MG63 (cell line): ENCODE data around the gene NUBP1. TPM values are rescaled to one million over a fixed set of nuclear protein-coding genes. Genes with fewer than 3 reads are reported as not detected.
A peak's percentile ranks its signal among the peaks of the same experiment; 100 is the strongest.

Source experiments
- DNase-seq: peaks from one replicate; pipeline ENCODE4 v3.0.0-alpha.2; 2020
- H3K27me3 ChIP-seq: fragments of 250-450 bp; sonication (Bioruptor Pico); 2 replicates; pipeline ENCODE4 v1.5.1; 2020; ENCODE audit warnings: mild to moderate bottlenecking, moderate library complexity
- H3K36me3 ChIP-seq: fragments of 250-450 bp; sonication (Bioruptor Pico); 2 replicates; pipeline ENCODE4 v1.5.1; 2020; ENCODE audit warnings: mild to moderate bottlenecking, moderate library complexity
- H3K4me3 ChIP-seq: fragments of 250-450 bp; sonication (Bioruptor Pico); 2 replicates; pipeline ENCODE4 v1.5.1; 2020; ENCODE audit warnings: mild to moderate bottlenecking, moderate library complexity
- H3K9me3 ChIP-seq: fragments of 250-450 bp; sonication (Bioruptor Pico); 2 replicates; pipeline ENCODE4 v1.5.1; 2020; ENCODE audit warnings: mild to moderate bottlenecking, moderate library complexity
- total RNA-seq: library from RNA; depleted of rRNA; stranded (reverse); fragments of >200 nt; shearing (Covaris generic); gene quantifications from 2 replicates; pipeline ENCODE4 v1.2.3, GENCODE V29; 2014; ENCODE audit warnings: low replicate concordance

The NUBP1 gene
- total RNA-seq, 1 experiment from 2014 or later, result 57.5 TPM

DNA sequence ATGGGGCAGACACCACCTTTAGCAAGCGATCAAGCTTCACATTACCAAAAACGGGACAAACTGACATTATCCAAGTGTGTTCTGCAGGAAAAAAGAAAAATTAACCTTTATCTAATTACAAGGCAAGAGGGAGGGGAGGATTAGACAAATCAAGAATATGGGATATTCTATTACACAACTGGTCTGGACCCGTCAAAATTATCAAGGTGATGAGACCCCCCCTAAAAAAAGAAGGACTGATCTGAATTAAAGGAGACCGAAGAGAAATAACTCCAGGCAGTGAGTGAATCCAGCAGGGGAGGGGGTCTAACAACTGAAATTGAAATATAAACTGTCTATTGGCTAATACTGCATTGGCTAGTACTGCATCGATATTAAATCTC lies 424 bp upstream of the NUBP1 start:
- Histone ChIP-seq H3K27me3 (no peaks in the 10 kb centered on the region), H3K36me3 (peaks cover 13% of the 10 kb centered on the region), H3K9me3 (no peaks in the 10 kb centered on the region), H3K4me3 (peak overlapping the region; percentile 79)
- no peak for DNase-seq

DNA sequence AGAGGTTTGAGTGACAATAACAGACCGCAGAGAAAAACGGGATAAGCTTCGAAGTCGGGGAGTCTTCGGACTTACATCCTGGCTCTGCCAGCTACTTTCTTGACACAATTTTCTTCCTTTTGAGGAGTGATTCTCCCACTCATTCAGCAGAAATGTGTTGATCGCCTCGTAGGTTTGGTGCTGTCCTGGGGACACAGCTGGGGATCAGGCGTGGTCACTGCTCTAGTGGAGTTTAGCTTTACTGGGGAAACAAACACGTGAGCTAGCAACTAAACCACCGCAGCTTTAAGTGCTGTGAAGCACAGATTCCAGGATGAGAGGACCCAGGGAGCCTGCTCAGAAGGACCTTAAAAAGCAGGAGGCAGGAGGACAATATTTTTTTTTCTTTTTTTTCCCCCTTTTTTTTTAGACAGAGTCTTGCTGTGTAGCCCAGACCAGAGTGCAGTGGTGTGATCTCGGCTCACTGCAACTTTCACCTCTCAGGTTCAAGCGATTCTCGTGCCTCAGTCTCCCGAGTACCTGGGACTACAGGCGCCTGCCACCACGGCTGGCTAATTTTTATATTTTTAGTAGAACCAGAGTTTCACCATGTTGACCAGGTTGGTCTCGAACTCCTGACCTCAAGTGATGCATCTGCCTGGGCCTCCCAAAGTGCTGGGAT lies 858 bp downstream of the NUBP1 start:
- no peaks in the 10 kb centered on the region for H3K27me3 ChIP-seq
- H3K36me3 ChIP-seq, result peaks cover 20% of the 10 kb centered on the region
- no peak for DNase-seq
- peak overlapping the region; percentile 79 for H3K4me3 ChIP-seq
- no peaks in the 10 kb centered on the region for H3K9me3 ChIP-seq

DNA sequence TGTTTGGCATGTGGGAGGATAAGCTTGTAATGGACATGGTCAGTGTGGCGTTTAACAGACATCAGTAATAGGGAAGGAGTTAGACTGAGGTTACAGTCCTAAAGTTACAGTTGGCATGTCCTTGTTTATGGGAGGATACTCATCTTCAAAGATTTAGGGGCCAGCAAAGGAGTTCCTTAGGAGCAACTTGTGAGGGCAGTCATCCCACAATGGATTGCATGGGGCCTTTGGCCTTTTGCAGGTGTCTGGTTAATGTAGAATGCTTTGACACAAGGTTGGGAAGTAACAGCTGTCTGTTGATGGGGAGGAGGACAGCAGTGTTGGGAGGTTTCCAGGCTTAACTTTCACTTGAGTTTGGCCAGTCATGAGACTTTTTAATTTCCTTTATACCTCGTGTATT lies 2.2 kb downstream of the NUBP1 start:
- H3K4me3 ChIP-seq, result no peak overlapping the region
- DNase-seq, result no peak
- H3K27me3 ChIP-seq, result no peaks in the 10 kb centered on the region
- H3K36me3 ChIP-seq, result peaks cover 21% of the 10 kb centered on the region
- no peaks in the 10 kb centered on the region for H3K9me3 ChIP-seq

DNA sequence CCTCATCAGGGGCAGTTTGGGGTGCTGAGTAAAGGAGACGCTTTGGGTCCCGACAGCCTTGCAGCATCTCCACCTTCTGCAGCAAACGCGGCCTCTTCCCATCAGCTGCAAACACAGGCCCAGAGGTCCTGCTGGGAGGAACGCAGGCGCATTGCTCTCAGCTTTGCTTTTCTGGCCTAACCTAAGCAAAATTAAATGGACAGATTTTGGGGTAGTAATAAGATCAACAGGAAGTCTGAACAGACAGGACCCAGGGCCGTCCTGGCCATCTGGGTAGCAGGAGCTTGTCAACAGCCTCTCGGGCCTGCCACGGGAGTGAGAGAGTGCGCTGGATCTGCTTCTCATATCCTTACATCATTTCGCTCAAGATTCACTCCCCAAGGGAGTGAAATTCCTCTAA lies 7.2 kb downstream of the NUBP1 start:
- Histone ChIP-seq H3K9me3 (no peaks in the 10 kb centered on the region), H3K36me3 (peaks cover 26% of the 10 kb centered on the region), H3K27me3 (no peaks in the 10 kb centered on the region), H3K4me3 (no peak overlapping the region)
- no peak for DNase-seq

DNA sequence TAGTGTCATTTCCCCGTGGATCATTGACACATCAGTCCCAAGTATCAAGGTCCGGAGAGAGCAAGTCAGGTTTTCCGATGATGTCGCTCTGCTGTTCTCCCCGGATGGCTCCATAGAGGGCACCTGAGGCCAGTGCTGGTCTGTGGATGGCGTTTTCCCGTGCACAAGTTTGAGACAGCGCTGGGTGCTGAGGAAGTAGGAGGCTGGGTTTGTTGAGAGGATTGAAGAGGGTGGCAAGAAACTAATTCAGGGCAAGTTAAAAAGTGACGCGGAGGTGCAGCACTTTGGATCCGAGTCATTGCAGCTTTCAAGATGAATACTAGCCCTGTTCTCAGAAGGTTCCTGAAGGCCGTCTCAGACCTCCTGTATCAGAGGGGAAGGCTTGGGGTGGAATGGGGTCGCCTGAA lies 7.7 kb downstream of the NUBP1 start:
- H3K36me3 ChIP-seq, result peaks cover 26% of the 10 kb centered on the region
- no peaks in the 10 kb centered on the region for H3K9me3 ChIP-seq
- H3K4me3 ChIP-seq, result no peak overlapping the region
- no peak for DNase-seq
- H3K27me3 ChIP-seq, result no peaks in the 10 kb centered on the region

DNA sequence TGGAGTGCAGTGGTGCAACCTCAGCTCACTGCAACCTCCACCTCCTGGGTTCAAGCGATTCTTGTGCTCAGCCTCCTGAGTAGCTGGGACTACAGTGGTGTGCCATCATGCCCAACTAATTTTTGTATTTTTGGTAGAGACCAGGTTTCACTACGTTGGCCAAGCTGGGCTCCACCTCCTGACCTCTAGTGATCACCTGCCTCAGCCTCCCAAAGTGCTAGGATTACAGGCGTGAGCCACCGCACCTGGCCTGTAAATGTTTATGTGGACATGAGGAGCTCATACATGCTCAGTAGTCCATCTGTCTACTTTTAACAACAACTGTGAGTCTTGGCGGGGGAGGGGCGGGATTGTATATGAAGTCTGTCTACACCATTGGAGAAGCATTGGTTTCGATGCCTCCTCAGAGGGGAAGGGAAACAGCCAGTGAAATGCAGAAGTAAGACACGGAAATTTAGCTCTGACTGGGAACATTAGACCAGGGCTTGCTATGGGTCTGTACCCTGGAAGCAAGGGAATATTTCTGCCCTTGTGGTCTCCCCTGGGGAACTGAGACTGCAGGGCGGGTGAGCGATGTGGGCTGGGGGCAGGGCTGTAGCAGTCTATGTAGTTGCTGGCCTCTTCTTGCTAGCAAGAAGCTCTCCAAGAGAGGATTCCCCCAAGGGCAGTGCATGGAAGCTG lies 9.3 kb downstream of the NUBP1 start:
- Histone ChIP-seq H3K36me3 (peaks cover 22% of the 10 kb centered on the region), H3K27me3 (no peaks in the 10 kb centered on the region), H3K4me3 (no peak overlapping the region), H3K9me3 (no peaks in the 10 kb centered on the region)
- no peak for DNase-seq

DNA sequence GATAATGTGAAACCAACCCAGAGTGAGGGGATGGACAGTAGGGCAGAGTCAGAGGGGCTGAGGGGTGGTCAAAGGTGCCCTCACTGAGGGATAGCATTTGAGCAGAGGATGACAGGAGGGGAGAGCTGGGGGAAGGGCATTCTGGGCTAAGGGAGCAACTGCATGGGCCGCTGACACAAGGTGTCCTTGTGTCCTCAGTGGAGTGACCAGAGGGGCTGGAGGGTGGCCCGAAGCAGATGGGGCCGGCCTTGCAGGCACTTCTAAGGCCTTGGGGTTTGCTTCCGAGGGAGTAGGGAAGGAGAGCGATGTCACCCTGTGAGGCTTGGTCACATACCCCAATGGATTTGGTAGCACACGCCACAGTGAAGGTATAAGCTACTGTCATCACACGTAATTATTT lies 10.0 kb downstream of the NUBP1 start:
- DNase-seq, result no peak
- Histone ChIP-seq H3K27me3 (no peaks in the 10 kb centered on the region), H3K9me3 (no peaks in the 10 kb centered on the region), H3K36me3 (peaks cover 21% of the 10 kb centered on the region), H3K4me3 (no peak overlapping the region)

DNA sequence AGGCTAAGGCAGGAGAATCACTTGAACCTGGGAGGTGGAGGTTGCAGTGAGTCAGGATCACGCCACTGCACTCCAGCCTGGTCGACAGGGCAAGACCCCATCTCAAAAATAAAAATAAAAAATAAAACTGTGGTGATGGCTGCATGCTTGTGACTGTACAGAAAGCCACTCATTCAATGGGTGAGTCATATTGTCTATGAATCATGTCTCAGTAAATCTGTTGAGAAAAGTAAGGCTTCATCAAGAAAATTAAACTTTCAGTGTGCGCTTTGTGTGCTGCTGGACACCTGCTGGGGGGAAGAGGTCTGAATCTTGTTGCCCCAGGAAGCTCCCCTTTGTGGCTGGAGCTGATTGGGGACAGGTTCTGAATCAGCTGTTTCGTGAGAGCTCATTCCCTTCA lies 11.3 kb downstream of the NUBP1 start:
- Histone ChIP-seq H3K36me3 (peaks cover 24% of the 10 kb centered on the region), H3K27me3 (no peaks in the 10 kb centered on the region), H3K4me3 (no peak overlapping the region), H3K9me3 (no peaks in the 10 kb centered on the region)
- DNase-seq, result no peak

DNA sequence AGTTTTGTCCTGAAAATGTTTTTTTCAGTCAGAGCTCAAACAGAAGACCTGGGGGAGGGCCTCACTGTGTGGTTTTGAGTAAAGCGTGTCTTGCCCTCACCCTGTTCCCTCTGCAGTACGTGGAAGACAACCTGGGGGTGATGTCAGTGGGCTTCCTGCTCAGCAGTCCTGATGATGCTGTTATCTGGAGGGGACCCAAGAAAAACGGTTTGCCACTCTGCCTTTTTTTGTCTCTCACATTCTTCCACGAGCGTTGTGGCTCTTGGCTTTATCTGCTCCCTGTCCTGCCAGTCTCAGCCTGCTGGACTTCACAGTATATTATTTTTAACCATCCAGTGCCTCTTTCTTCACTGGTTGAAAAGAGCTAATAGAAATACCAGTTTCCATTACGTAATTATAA lies 12.9 kb downstream of the NUBP1 start:
- Histone ChIP-seq H3K27me3 (no peaks in the 10 kb centered on the region), H3K36me3 (peaks cover 33% of the 10 kb centered on the region), H3K4me3 (no peak overlapping the region), H3K9me3 (no peaks in the 10 kb centered on the region)
- no peak for DNase-seq

DNA sequence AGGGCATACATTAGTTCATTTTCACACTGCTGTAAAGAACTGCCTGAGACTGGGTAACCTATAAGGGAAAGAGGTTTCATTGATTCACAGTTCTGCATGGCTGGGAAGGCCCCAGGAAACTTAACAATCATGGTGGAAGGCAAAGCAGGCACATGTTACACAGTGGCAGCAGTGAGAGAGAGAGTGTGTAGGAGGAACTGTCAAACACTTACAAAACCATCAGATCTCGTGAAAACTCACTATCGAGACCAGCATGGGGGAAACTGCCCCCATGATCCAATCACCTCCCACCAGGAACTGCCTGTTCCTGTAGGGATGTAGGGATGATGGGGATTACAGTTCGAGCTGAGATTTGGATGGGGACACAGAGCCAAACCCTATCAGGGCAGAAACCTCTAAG lies 17.2 kb downstream of the NUBP1 start:
- Histone ChIP-seq H3K9me3 (no peaks in the 10 kb centered on the region), H3K36me3 (peaks cover 31% of the 10 kb centered on the region), H3K4me3 (no peak overlapping the region), H3K27me3 (no peaks in the 10 kb centered on the region)
- no peak for DNase-seq

DNA sequence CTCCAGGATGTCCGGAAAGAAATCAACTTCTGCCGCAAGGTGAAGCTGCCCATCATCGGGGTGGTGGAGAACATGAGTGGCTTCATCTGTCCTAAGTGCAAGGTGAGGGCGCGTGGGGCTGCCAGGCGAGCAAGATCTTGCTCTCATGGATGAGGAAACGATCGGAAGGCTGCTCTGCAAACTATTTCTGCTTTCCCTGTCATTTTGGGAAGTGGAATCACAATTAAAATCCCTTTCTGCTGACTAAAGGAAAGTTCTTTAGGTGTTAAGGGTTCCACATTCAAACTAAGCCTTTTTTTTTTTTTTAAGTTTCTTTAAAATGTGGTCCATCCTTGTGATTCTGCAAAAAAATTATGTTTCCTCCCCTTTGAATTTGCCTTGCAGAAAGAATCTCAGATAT lies 17.7 kb downstream of the NUBP1 start:
- H3K9me3 ChIP-seq, result no peaks in the 10 kb centered on the region
- DNase-seq, result no peak
- no peaks in the 10 kb centered on the region for H3K27me3 ChIP-seq
- no peak overlapping the region for H3K4me3 ChIP-seq
- H3K36me3 ChIP-seq, result peaks cover 31% of the 10 kb centered on the region

DNA sequence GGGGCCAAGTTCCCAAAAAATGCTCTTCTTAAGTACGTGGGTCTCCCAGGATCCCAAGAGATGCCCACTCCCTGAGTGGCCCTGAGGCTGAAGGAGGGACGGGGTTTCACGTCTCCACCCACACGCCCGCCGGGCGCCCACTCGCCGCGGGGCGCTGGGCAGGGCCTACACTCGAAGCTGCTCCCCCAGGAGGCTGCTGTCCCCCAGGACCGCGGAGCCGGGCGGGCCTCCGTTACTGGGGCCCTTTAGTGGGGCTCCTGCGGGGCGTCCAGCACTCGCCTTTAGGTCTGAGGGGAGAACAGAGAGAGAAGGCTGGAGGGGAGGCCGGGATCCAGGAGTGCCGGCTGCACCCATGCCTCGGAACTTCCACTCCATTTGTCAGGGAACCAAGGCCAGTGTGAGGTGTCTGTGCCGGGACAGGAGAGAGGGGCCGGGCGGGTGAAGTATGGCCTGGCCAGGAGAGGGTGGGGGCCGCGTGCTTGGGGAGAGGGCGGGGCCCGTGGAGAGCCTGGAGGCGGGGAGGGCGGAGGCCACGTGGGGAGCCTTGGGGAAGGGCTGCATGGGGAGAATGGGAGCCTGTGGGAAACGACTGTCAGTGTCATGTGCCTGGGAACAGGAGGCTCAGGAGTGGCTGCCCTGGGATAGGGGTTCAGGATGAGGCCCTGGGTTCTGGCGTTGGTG lies 18.8 kb downstream of the NUBP1 start:
- no peaks in the 10 kb centered on the region for H3K9me3 ChIP-seq
- no peaks in the 10 kb centered on the region for H3K27me3 ChIP-seq

DNA sequence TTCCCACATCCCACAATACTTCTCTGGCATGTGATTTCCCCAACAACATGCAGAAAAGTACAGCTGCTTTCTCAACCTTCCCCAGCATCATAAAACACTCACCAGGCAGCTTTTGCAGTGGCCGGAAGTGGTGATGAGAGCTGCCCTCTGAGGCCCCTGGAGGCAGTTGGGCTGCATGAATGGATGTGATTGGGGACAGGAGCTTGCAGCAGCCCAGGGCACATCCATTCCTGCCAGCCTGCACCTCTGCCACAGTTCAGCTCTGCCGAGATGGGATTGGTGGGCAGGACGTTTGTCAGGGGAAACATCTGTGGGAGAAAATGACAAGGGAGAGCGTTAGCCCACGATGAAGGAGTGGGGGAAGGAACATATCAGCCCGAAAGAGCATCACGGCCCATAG lies 19.8 kb downstream of the NUBP1 start:
- Histone ChIP-seq H3K9me3 (no peaks in the 10 kb centered on the region), H3K4me3 (no peak overlapping the region), H3K27me3 (no peaks in the 10 kb centered on the region), H3K36me3 (peaks cover 19% of the 10 kb centered on the region)
- DNase-seq, result no peak

More for the DNA sequence above, 18.8 kb downstream of the NUBP1 start:
- DNase-seq, result no peak
- Histone ChIP-seq H3K4me3 (no peak overlapping the region), H3K36me3 (peaks cover 24% of the 10 kb centered on the region)

DNA sequence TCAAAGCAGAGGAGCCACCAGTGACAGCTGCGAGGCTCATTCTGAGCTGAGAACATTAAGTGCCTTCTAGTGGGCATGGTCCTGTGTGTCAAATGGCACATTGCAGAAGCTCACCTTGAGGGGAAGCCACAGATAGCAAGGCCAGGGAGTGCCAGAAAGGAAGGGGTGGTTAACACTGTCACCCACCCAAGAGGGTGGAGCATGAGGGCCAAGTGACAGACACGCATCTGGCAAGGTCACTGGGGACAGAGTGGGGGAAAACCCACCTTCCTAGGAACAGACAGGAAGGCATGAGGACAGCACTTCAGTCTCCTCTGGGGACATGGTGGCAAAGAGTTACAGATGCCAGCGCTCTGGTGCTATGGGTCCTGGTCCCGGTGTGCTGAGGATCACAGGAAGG lies 22.1 kb downstream of the NUBP1 start:
- Histone ChIP-seq H3K27me3 (no peaks in the 10 kb centered on the region), H3K9me3 (no peaks in the 10 kb centered on the region), H3K4me3 (no peak overlapping the region), H3K36me3 (peaks cover 2% of the 10 kb centered on the region)
- DNase-seq, result no peak

DNA sequence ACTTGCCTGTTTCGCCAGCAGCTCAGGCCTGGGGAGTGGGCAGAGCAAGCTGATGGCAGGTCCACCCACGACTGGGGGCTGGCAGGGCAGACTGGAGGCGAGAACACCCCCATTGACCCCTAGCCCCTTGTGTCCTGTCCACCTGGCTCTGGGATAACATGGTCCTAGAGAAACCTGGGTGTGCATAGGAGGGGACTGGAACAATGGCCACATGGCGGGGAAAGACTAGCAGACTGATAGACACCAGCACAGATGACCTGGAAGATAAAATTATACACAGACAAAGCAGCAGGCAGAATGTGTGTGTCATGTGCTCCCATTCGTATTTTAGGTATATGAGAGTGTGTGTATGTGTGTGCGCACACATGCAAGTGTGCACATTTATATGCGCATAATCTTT lies 23.5 kb downstream of the NUBP1 start:
- Histone ChIP-seq H3K27me3 (no peaks in the 10 kb centered on the region), H3K9me3 (no peaks in the 10 kb centered on the region), H3K36me3 (peaks cover 2% of the 10 kb centered on the region), H3K4me3 (no peak overlapping the region)
- DNase-seq, result no peak

DNA sequence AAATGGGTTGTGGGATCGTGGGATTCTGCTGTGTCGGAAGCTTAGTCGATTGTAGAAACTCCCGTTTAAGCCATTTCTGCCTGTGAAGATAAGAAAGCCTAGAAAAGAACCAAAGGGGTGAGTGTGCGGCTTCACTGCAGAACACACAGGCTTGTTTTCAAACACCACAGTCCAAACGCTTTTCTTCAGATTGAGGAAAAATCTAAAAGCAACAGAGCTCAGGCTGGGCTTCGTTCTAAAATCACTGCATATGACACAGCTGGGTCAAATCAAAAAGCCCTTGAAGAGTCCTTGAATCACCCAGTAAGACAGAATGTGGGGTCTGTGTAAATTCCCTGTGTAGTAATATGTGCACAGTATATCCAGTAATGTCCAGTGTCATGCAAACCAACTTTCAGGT lies 25.7 kb downstream of the NUBP1 start:
- H3K9me3 ChIP-seq, result no peaks in the 10 kb centered on the region
- H3K27me3 ChIP-seq, result no peaks in the 10 kb centered on the region
- H3K4me3 ChIP-seq, result no peak overlapping the region
- no peak for DNase-seq
- peaks cover 2% of the 10 kb centered on the region for H3K36me3 ChIP-seq

DNA sequence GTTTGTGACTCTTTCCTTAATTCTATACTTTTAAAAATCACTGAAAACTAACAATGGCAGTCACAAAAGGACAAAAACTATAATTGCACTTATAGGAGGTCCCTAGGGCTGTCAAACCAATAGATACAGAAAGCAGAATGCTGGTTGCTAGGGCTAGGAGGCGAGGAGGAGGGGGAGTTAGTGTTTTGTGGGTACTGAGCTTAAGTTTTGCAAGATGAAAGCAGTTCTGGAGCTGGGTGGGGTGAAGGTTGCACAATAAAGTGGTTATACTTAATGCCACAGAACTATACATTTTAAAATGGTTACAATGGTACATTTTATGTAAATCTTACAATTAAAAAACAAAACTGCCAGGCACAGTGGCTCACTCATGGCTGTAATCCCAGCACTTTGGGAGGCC lies 27.3 kb downstream of the NUBP1 start:
- Histone ChIP-seq H3K27me3 (no peaks in the 10 kb centered on the region), H3K4me3 (no peak overlapping the region), H3K9me3 (no peaks in the 10 kb centered on the region), H3K36me3 (no peaks in the 10 kb centered on the region; the same call in 1 of the 2 replicates)
- DNase-seq, result no peak

DNA sequence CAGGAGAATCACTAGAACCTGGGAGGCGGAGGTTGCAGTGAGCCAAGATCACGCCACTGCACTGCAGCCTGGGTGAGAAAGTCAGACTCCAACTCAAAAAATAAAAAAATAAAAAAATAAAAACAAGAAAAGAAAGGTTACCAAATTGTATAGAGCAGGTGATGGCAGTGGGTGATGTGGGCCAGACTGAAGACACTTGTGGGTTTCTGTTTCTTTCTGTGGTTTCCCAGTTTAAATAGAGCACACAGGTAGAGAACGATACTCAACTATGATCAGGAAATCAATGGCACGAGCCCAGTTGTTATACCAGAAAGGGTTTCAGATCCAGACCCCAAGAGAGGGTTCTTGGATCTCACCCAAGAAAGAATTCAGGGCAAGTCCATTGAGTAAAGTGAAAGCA lies 32.6 kb downstream of the NUBP1 start:
- no peak overlapping the region for H3K4me3 ChIP-seq
- no peaks in the 10 kb centered on the region for H3K36me3 ChIP-seq
- H3K27me3 ChIP-seq, result no peaks in the 10 kb centered on the region
- H3K9me3 ChIP-seq, result no peaks in the 10 kb centered on the region
- no peak for DNase-seq
